LHCN-M2 (cell line): Measurements from ENCODE around the gene GSX2. TPM values are rescaled to one million over a fixed set of nuclear protein-coding genes. Genes with fewer than 3 reads are reported as not detected.

ENCODE experiments used
- DNase-seq: peaks from one replicate; pipeline ENCODE4 v3.0.0-alpha.2; 2012; ENCODE audit warnings: low read depth
- total RNA-seq: library from RNA; depleted of rRNA; stranded (reverse); fragments of >200 nt; gene quantifications from 2 replicates; pipeline ENCODE4 v1.2.3, GENCODE V29; 2014

GSX2 gene
- total RNA-seq, 1 experiment from 2014 or later = not detected

GRCh38 chr4:54076673-54077072, 23.3 kb upstream of the GSX2 start:
- DNase-seq = no peak

DNA sequence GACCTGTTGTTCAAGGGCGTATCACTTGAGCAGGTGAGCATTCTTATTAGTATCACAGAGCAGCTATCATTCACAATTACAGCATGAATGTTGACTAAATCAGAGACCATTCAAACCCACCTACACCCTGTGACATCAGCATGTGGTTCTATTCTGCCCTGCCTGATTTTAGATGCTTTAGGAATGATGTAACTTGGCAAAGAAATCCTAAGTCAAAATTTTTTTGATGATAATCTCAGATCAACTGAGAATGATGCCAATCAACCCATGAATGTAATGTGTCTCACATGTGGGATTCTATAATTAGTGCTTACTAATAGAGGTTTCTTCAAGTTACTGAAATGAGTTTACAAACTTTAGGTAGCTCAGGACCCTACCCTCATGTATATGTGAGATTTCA, 22.2 kb upstream of the GSX2 start:
- peak; percentile 41 for DNase-seq

DNA sequence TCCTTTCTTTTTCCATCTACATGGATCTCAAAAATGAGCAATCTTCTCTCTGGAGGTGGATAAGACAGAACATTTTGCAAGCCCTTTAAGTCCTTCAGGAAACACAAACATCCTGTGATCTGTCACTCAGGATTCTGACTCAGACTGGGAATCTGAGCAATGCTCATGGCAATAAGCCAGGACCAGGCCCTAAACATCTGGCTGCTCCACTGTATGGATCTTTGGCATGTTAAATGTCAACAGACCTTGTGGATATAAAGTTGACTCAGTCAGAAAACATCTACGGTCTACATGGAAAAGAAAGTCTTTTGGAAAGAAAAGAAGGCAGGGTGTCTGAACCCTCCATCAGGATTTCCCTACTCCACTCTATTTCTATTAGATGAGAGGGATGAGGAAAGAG, 17.8 kb upstream of the GSX2 start:
- peak; percentile 98 for DNase-seq

DNA sequence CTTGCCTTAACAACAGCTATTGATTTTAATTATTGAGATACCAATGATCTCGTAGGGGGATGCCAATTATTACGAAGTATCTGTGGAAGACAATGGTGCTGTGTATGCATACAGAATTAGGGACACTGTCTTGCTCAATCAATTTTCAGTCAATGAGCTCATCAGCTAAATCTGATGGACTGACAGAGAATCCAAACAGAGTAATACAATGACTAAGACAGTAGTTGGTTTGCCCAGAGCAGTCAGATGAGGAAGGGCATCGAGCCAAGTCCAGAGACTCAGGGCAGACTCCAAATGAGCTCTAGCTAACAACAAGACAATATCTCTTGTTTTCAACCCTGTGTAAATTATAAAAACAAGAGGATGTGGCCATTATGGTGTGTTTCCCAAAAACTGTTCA, 14.7 kb upstream of the GSX2 start:
- peak; percentile 88 for DNase-seq

DNA sequence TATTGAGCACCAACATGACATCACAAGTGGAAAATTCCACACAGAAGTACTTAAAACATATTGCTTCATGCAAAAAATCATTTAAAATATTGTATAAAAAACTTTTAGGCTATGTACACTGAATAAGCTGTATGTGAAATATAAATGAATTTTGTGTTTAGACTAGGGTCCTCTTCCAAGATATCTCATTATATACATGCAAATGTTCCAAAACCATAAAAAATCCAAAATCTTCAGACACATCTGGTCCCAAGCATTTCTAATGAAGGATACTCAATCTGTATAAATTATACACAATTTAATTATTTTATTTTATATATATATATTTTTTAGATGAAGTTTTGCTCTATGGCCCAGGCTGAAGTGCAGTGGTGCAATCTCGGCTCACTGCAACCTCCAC, 10.1 kb upstream of the GSX2 start:
- no peak for DNase-seq

- DNase-seq = no peak
Observed at GRCh38 chr4:54090404-54090803, 9.6 kb upstream of the GSX2 start.

- DNase-seq = no peak
Observed at GRCh38 chr4:54090804-54091623, 8.9 kb upstream of the GSX2 start.

DNA sequence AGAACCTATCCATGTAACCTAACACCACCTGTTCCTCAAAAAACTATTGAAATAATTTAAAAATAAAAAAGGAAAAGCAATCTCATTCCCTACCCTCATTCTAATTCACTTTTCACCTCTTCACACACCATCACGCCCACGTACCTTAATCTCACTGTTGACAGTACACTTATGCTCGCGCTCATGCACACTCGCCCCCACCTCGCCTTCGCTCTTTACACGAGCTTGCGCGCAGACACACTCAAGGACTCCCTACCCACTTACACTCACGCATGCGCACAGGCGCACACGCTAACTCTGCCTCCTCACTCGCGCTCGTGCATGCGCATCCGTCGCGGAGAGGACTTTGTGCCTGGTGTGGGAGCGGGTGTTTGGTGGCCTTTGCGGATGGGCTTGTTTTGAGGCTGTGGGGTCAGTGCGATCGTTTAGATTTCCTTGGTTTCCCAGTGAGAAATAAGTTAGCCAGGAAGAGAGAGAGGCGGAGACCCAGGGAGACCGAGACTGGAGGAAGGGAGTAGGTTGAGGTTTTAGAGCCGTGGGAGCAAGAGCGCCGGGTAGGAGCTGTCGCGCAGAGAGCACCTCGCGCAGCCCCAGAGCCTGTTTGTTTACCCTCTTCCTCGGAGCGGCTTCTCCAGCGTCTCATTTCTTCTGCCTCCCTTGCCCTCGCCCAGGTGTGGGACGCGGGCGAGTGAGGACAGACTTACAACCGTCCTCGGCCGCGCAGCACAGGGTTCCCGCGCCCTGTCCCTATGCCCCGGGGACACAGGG, 8.1 kb upstream of the GSX2 start:
- peak; percentile 76 for DNase-seq

GRCh38 chr4:54092405-54093323, 7.3 kb upstream of the GSX2 start:
- no peak for DNase-seq

GRCh38 chr4:54093324-54094240, 6.4 kb upstream of the GSX2 start:
- DNase-seq = no peak

GRCh38 chr4:54094451-54094850, 5.5 kb upstream of the GSX2 start:
- no peak for DNase-seq

- DNase-seq = no peak
Observed at GRCh38 chr4:54095110-54095825, 4.7 kb upstream of the GSX2 start.

- DNase-seq = no peak
Observed at GRCh38 chr4:54096295-54096962, 3.5 kb upstream of the GSX2 start.

GRCh38 chr4:54097152-54097551, 2.8 kb upstream of the GSX2 start:
- no peak for DNase-seq

- no peak for DNase-seq
Observed at GRCh38 chr4:54098375-54098774, 1.6 kb upstream of the GSX2 start.

- no peak for DNase-seq
Observed at GRCh38 chr4:54099287-54099747, 646 bp upstream of the GSX2 start.

DNA sequence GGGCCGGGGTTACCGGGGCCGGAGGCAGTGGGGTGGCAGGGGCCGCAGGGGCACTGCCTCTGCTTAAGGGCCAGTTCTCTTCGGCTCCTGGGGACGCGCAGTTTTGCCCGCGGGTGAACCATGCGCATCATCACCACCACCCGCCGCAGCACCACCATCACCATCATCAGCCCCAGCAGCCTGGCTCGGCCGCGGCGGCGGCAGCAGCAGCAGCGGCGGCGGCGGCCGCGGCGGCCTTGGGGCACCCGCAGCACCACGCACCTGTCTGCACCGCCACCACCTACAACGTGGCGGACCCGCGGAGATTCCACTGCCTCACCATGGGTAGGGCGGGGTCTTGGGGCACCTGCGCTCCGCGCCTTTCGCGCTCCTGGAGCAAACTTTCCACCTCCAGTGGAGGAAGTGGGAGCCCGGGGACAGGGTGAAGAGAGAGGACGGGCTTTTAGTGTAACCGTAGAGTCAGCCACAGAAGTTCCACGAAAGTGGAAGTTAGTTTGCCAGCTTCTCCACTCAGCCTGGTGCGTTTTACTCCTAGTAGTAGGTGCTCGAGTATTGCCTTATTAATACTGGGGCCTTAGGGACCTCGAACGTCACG, 729 bp downstream of the GSX2 start:
- no peak for DNase-seq

DNA sequence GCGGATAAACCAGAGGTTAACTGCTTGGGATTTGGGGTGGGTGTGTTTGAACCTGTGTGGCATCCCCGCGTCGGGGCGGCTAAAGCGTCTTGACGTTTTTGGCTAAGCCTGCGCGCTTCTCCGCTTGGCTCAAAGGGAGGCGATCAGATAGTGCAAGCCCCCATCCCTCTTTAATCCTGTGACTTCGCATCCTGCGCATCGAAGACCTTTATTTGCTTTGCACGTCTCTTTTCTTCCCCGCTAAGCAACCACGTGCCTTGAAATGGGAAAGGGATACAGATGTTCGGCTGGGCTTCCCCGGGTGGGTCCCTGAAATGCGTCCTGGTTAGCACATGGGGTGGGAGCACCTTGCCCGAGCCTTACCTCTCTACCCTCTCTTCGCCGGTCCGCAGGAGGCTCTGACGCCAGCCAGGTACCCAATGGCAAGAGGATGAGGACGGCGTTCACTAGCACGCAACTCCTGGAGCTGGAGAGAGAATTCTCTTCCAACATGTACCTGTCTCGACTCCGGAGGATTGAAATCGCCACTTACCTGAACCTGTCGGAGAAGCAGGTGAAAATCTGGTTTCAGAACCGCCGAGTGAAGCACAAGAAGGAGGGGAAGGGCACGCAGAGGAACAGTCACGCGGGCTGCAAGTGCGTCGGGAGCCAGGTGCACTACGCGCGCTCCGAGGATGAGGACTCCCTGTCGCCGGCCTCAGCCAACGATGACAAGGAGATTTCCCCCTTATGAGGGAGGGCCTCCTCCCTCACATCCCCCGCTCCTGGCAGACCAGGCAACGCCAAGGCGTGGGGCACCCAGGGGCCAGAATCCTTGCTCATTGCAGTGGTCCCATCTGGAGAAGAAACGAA, 1.5 kb downstream of the GSX2 start:
- no peak for DNase-seq
